Measurements from ENCODE around the gene BGN.

Gene BGN

GRCh38 chrX:153533091-153533490 is 38.3 kb downstream of the BGN start:
- DNase-seq = no peak

GRCh38 chrX:153537080-153537479 is 42.3 kb downstream of the BGN start:
- DNase-seq = no peak

GRCh38 chrX:153537526-153538295 is 42.9 kb downstream of the BGN start:
- no peak for DNase-seq

GRCh38 chrX:153538424-153538823 is 43.6 kb downstream of the BGN start:
- no peak for DNase-seq

GRCh38 chrX:153539171-153539978 is 44.6 kb downstream of the BGN start:
- DNase-seq = no peak

GRCh38 chrX:153539979-153540358 is 45.2 kb downstream of the BGN start:
- no peak for DNase-seq

- no peak for DNase-seq
Observed at GRCh38 chrX:153544727-153545126, 49.9 kb downstream of the BGN start.

- DNase-seq = no peak
Observed at GRCh38 chrX:153546386-153546785, 51.6 kb downstream of the BGN start.

- no peak for DNase-seq
Observed at GRCh38 chrX:153547195-153547594, 52.4 kb downstream of the BGN start.

- no peak for DNase-seq
Observed at GRCh38 chrX:153549231-153549630, 54.5 kb downstream of the BGN start.

- DNase-seq = no peak
Observed at GRCh38 chrX:153549807-153550206, 55.0 kb downstream of the BGN start.

- no peak for DNase-seq
Observed at GRCh38 chrX:153551135-153551534, 56.4 kb downstream of the BGN start.

- peak; percentile 47 for DNase-seq
Observed at GRCh38 chrX:153554519-153555167, 59.9 kb downstream of the BGN start.

- DNase-seq = no peak
Observed at GRCh38 chrX:153556767-153557166, 62.0 kb downstream of the BGN start.

- DNase-seq = no peak
Observed at GRCh38 chrX:153557618-153558355, 63.0 kb downstream of the BGN start.

All from NCI-H2107 (cell line).